GM18909 (cell line): Measurements from ENCODE around the gene DHCR24.
"Not testable (repeated sequence)": the region's sequence is repeated elsewhere in the genome, so short reads cannot be mapped to it uniquely, and the experiment has no call there.

ENCODE experiments used
- ATAC-seq: cut with Tn5 transposase; IDR thresholded peaks from one replicate; pipeline ENCODE4 v1.9.1; 2021; ENCODE audit warnings: mild to moderate bottlenecking; ENCODE audit not compliant: unreplicated experiment, poor library complexity

The DHCR24 gene

DNA sequence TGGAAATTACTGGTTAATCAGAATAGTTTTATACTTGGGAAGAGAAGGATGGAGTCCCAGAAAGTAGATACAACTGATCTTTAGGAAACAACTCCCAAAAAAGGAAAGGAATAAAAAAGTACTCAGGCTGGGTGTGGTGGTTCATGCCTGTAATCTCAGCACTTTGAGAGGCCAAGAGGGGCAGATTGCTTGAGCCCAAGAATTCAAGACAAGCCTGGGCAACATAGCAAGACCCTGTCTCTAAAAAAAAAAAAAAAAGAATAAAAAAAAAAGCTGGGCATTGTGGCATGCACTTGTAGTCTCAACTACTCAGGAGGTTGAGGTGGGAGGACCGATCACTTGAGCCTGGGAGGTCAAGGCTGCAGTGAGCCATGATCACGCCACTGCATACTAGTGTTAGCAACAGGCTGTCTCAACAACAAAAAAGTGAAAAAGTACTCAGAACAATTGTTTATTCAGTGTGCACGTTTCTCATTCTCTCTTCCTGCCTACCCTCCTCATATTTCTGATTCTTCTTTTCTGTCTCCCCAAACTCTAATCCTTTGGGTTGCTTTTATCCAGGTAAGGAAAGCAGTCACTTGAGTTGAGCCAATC lies 2.2 kb upstream of the DHCR24 start:
- ATAC-seq = no peak

DNA sequence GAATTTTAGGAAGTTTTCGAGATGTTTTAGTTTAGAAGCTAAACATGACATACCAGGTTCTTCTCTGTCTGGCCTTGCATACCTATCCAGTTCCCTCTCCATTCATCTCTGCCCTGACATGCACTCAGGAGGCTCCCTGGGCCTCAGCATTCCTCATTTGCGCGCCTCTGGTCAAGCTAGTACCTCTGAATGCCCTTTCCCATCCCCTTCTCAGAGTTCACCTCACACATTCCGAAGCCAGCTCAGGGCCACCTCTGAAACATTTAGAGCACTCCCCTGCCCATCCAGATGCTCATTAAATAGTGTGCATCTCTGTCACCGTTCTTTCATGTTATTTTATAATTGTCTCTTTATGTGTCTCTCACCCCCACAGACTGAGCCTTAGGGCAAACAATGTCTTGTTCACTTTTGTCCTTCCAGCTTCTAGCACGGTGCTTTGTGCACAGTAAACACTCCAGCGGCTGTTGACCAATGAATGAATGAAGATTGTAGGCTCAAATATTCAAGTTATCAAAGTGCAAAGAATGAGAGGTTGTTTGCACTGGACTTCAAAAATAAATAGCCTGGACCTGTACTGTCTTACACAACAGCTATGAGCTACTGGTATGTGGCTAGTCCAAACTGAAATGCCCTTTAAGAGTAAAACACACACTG lies 1.2 kb upstream of the DHCR24 start:
- no peak for ATAC-seq

DNA sequence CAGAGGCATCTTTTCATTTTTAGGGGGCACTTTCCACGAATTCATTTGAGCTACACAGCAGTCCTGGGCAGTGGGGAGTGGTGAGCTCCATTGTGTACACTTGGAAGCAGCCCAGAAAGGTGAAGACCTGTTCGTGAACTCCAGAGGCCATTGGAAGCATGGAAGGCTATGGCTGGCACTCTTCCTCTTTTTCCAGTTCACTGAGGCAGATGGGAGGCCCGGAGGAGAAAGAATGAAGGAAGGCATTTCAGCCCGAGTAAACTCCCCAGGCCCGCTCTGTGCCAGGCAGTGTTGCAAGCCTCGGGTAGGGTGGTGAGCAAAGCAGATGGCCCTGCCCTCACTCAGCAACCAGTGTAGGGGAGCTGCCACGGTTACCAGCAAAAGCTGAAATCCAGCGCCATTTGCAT lies 673 bp upstream of the DHCR24 start:
- ATAC-seq = no peak

DNA sequence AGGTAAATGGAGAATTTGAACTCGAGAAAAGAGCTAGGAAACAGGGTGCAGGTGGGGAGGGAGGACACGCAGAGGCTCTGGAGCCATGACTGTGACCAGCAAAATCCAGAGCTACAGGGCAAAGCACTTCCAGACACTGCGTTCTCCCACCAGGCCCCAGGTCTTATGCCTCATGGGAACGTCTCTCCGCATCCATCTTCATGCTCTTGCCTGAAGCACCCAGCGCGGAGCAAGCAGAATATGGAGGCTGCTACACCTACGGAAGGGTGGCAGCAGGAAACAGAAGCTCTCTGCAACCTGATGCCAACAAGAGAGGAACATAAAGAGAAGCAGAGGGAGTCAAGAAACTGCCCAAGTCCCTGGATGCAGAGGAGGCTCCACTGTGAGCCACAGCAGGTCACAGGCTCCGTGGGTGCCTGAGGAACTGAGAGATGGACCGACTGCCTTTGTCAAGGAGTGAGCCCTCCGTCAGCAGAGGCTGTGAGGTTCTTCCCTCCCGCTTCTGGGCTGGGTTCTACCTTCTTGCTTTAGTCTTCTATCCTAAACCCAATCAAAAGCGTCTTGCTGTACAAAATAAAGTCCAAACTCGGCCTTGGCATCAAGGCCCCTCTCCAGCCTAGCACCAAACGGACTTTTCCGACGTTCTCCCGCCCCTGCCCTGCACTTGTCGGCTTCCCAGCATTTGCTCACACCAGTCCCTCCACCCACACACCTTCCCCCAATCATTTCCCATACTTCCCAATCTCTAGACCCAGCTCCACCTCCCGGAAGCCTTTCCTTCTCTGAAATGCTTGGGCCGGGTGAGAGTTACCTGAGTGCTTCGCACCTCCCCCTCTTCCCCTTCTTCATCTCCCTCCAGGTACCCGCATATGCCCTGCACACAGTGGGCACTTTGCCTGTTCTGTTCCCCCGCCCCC lies 930 bp downstream of the DHCR24 start:
- ATAC-seq = no peak

DNA sequence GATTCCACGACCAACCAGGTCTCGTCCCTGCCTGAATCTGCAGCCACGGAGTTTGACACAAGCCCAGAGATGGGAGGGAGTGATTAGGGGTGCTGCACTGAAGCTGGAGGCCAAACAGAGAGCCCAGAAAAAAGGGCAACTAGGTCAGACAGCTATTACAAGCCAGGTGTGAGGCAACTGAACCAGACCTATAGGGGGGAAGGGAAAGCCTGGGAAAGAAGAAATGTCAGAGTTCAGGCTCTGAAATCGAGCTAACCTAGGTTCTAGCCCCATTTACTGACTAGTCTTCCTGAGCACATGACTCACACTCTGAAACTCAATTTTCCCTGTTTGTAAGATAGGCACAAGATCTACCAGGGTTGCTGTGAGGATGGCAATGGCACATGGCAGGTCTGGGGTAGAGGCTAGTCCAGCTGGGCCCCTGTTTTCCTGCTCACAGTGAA lies 1.7 kb downstream of the DHCR24 start:
- ATAC-seq = no peak

DNA sequence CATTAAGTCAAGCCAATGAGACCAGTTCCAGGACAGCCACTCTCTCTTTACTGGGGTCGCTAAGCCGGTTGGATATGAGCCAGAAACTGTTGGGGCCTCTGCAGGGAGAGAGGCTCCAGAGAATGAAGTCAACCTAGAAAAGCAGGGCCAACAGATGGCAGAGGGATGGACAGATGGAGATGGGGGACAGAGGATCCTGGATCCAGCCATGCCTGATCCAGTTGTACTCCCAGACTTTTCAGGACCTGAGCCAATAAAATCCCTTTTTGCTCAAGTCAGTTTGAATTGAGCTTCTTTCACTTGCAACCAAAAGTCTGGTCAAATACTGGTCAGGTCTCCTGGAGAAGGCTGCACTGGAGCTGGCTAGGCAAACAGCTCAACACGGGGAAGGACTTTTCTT lies 2.2 kb downstream of the DHCR24 start:
- no peak for ATAC-seq

DNA sequence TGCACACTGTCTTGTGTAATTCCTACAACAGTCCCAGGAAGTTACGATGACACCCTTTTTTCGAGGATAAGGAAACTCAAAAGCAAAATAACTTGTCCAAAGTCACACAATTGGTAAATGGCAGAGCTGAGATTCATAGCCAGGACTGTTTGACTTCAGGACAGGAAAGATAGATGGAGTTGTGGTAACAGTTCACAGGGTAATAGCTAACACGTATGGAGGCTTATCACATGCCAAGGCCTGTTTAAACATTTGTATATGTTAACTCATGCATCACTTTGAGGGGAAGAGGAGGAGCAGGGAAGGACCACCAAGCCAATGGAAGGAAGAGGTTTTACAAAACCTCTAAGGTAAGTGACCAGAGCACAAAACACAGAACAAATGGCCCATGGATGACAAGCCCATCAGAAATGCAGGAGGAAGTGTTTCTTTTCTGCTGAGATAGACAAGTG lies 2.8 kb downstream of the DHCR24 start:
- no peak for ATAC-seq

DNA sequence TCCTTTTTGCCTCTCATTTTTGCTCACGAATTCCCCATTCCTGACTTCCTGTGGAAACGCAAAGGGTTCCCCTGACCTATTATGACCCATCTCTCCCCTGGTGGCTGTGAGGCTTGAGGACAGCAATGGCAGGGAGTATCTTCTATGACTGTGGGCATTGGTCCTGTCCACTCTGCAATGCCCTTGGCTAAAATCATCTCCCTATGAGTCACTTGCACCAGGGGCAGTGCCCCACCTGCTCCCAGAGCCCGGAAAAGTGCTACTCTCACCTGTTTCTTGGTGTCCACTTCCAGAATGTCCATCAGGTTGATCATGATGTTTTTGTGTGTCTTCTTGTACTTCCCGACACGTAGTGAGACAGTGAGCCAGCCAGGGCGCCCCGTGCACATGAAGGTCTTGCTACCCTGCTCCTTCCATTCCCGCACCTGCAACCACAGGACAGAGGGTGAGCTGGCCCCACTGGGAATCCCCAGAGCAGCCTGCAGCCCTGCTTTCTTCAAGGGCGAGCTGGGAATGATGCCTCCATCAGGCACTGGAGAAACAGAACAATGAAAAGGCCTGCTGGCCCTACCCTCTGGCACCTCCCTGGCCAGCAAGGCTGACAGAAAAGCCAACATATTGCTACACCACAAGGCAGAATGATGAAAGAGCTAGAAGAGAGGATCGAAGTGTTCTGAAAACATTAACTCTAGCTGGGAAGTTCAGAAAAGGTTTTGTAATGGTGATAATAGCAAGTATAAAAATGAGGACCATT lies 3.5 kb downstream of the DHCR24 start:
- no peak for ATAC-seq

DNA sequence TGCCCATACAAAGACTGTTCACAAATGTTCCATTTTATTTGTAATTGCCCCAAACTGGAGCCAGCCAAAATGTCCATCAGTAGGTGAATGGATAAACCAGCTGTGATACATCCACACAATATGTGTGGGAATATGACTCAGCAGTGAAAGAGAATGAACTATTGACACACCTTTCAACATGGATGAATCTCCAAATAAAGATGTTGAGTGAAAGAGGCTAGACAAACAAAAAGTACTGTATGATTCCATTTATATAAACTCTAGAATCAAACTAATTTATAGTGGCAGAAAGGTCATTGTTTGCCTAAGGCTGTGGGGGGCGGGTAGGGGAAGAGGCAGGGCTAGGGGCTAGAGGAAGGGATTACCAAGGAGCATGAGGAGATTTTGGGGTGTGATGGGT lies 4.5 kb downstream of the DHCR24 start:
- ATAC-seq = no peak

DNA sequence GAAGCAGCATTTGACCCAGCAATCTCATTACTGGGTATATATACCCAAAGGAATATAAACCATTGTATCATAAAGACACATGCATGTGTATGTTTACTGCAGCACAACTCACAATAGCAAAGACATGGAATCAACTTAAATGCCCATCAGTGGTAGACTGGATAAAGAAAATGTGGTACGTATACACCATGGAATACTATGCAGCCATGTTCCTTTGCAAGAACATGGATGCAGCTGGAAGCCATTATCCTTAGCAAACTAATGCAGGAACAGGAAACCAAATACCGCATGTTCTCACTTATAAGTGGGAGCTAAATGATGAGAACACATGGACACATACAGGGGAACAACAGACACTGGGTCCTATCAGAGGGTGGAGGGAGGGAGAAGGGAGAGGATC lies 5.4 kb downstream of the DHCR24 start:
- ATAC-seq = not testable (repeated sequence)

DNA sequence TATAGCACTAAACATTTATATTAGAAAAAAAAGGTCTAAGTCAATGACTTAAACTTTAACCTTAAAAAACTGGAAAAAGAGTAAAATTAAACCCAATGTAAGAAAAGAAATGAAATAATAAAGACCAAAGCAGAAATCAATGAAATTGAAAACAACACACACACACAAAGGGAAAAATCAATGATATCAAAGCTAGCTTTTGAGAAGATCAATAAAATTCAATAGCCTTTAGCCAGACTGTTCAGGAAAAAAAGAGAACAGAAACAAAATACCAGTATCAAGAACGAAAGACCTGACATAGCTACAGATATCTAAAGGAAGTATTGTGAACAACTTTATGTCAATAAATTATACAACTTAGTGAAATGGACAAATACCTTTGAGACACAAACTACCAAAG lies 7.1 kb downstream of the DHCR24 start:
- ATAC-seq = no peak

DNA sequence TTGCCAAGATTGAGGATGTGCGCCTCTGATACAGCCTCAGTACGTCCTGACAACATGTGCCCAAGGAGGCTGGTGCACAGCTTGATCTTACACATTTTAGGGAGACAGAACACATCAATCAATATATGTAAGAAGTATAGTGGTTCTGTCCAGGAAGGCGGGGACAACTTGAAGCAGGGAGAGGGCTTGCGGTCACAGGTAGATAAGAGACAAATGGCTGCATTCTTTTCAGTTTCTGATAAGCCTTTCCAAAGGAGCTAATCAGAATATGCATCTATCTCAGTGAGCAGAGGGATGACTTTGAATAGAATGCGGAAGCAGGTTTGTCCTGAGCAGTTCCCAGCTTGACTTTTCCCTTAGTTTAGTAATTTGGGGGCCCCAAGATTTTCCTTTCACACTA lies 10.2 kb downstream of the DHCR24 start:
- no peak for ATAC-seq

DNA sequence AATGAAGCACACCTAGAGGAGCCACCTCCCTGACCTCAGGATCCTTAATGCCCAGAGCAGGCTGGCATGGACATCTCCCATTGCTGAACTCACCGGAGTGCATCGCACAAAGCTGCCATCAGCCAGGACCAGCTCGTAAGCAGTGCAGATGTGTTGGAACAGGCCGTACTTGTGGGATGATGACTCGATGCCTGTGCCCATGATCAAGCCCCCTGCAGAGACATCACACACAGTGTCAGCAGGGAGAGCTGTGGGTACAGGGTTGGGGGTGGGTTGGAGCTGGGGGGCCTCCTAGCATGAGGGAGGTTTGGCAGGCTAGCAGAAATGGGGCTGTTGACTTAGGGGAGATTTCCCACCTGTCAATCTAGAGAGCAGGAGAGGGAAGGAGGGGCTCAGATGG lies 12.0 kb downstream of the DHCR24 start:
- no peak for ATAC-seq

DNA sequence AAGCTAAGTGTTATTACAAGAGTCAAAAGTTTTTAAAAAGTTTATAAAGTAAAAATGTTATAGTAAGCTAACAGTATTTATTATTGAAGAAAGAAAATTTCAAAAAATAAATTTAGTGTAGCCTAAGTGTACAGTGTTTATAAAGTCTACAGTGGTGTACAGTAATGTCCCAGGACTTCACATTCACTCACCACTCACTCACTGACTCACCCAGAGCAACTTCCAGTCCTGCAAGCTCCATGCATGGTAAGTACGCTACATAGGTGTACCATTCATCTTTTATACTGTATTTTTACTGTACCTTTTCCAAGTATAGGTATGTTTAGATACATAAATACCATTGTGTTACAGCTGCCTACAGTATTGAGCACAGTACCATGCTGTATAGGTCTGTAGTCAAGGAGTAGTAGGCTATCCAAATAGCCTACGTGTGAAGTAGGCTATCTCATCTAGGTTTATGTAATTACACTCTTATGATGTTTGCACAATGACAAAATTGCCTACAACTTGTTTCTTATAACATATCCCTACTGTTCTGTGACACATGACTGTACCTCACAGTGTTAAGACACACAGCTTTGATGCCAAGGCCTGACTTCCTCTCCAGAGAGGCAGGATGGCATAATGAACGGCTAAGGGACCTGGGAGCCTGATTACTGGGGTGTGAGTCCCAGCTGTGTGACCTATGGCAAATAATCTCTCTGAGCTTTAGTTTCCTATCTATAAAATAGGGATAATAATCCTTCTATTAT lies 12.7 kb downstream of the DHCR24 start:
- no peak for ATAC-seq

DNA sequence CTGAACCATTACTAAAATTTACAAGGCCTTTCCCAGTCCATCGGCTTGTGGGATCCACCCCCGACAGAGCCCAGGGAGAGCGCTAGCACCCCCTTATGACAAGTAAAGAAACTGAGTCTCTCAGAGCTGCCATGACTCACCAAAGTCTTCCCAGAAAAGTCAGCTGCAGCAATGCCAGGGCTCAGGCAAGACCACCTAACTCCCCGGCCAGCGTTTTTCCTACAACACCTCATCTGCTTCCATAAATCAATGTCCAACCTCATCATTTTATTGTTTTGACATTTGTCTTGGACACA lies 15.0 kb downstream of the DHCR24 start:
- no peak for ATAC-seq

DNA sequence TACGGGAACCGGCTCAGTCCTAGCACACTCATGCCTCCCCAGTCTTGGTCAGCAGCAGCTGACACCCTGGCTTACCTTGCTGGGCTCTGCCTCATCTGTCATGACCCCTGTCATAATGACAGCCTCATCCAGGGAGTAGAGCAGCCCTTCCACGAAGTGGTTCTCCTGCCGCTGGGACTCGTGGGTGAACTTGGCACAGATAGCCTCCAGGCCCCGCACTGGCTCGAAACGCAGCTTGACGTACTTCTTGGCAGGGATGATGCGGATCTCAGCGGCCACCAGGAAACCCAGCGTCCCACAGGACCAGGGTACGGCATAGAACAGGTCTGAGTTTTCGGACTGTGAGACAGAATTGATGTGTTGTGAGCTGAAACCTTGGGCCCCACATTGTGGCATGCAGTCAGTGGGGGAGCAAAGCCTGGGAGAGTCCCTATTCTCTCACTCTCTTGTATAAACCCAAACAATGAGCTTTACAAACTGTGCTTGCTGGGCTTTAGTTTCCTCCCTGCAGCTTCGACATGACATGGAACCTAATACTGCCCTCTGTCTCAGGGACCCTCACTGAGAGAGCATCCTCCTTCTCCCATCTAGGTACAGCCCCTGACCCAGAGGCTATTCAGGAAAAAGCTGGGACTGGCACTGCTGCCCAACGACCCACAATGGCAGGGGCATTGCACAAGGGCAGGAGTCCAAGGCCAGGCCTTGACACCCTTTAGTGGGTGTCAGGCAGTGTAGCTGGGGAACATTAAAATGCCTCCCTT lies 15.5 kb downstream of the DHCR24 start:
- ATAC-seq = no peak

DNA sequence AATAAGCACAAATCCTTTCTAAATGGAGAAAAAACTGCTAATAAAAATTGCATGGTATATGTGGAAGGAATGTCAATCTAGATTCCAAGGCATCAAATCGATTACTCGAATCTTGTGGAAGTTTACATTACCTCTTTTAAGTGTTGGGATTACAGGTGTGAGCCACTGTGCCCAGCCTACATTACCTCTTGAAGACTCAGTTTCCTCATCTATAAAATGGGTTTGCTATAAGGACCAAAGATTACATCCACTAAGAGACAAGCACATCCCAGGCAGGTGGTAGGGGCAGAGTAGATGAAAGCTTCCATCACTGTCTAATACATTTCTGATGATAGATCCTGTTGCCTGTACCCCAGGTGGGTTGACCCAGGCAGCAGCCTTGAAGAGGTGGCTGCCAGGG lies 16.1 kb downstream of the DHCR24 start:
- ATAC-seq = no peak

DNA sequence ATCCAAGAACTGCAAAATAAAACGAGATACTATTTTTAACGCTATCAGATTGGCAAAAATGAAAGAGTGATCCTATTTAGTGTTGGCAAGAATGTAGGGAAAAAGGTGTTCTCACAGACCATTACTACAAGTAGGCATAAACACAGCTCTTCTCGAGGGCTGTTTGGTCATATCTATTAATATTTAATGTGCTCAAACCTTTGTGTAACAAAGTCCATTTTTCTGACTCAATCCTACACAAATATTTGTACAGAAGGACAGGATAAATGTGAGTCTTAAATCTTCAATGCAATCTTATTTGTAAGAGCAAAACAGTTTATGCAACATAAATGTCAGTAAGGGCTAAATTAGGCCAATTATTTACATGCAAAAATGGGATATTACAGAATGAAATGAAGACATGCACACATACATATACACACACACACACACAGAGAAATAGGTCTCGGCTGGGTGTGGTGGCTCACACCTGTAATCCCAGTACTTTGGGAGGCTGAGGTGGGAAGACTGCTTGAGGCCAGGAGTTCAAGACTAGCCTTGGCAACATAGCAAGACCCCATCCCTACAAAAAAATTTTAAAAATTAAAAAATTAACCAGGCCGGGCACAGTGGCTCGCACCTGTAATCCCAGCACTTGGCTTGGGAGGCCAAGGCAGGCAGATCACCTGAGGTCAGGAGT lies 17.7 kb downstream of the DHCR24 start:
- ATAC-seq = no peak

DNA sequence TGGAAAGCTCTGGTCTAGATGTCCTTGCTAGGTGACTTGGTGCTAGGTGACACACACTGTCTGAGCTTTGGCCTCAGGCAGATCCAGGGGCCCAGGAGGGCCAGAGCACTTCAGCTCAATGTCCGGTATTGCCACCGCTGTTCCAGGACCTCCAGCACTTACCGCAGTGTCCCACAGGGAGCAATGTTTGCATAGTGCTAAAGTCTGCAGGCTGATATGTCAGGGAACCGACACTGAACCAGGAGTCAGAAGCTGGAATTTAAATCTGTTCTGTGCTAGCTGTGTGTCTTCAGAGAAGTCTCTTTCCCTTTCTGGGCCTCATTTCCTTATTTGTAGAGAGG lies 19.3 kb downstream of the DHCR24 start:
- ATAC-seq = no peak
